HEK293 (cell line): Measurements from ENCODE around the gene CARTPT.
A peak's percentile ranks its signal among the peaks of the same experiment; 100 is the strongest.

Experiments
- CTCF ChIA-PET: fragments of 350-600 bp; formaldehyde crosslinking; extraction: SDS; loops from one replicate; lab custom pipeline; 2021; ENCODE audit warnings: antibody characterized with exemption; lab: Yijun Ruan, JAX
- POLR2A ChIA-PET: fragments of 300-600 bp; formaldehyde crosslinking; extraction: SDS; loops from one replicate; lab custom pipeline; 2020; ENCODE audit warnings: antibody characterized with exemption, inconsistent platforms; lab: Yijun Ruan, JAX
- H3K27ac ChIP-seq: fragments of 200-500 bp; sonication (Bioruptor generic); 2 replicates; pipeline ENCODE4 v1.5.1; 2014; ENCODE audit warnings: low read depth, low read length, control low read depth, inconsistent platforms; ENCODE audit errors: extremely low read depth
- H3K36me3 ChIP-seq, 2 experiments: fragments of 200-500 bp in 1 of 2; sonication (Bioruptor generic) in 1 of 2; 1 replicate in 1 of 2; 2 replicates in 1 of 2; pipeline ENCODE4 v1.5.1; 2014 to 2017; ENCODE audit warnings: inconsistent platforms in 2 of 2, low read length in 2 of 2; ENCODE audit not compliant: control insufficient read depth in 2 of 2, insufficient read depth in 1 of 2
- H3K4me1 ChIP-seq: fragments of 200-500 bp; sonication (Bioruptor generic); 2 replicates; pipeline ENCODE4 v1.5.1; 2014; ENCODE audit warnings: mild to moderate bottlenecking, low read length, inconsistent platforms; ENCODE audit not compliant: control insufficient read depth, insufficient read depth
- H3K4me3 ChIP-seq: 2 replicates; pipeline ENCODE4 v1.5.1; 2011; ENCODE audit warnings: low read depth, mild to moderate bottlenecking, control low read depth, low read length, moderate library complexity
- H3K9me3 ChIP-seq: fragments of 200-500 bp; sonication (Bioruptor generic); 2 replicates; pipeline ENCODE4 v1.5.1; 2014; ENCODE audit warnings: low read depth, low read length, inconsistent platforms; ENCODE audit not compliant: control insufficient read depth, insufficient read depth
- GLIS1 ChIP-seq: fragments of 450-650 bp; formaldehyde crosslinking; IDR thresholded peaks from 2 replicates; pipeline ENCODE4 v1.5.1; 2016; ENCODE audit warnings: missing biosample characterization, missing genetic modification characterization
- HOXA7 ChIP-seq: sonication (generic); formaldehyde crosslinking; IDR thresholded peaks from 2 replicates; pipeline ENCODE4 v1.8.1; 2022; ENCODE audit warnings: missing genetic modification reagents, borderline replicate concordance
- MZF1 ChIP-seq: fragments of 450-650 bp; formaldehyde crosslinking; IDR thresholded peaks from 2 replicates; pipeline ENCODE4 v1.5.1; 2017; ENCODE audit warnings: missing biosample characterization, missing genetic modification characterization, borderline replicate concordance
- SP3 ChIP-seq: fragments of 450-650 bp; formaldehyde crosslinking; IDR thresholded peaks from 2 replicates; pipeline ENCODE4 v1.5.1; 2016; ENCODE audit warnings: missing biosample characterization, missing genetic modification characterization
- YY2 ChIP-seq: fragments of 450-650 bp; formaldehyde crosslinking; IDR thresholded peaks from 2 replicates; pipeline ENCODE4 v1.5.1; 2016; ENCODE audit warnings: missing biosample characterization, missing genetic modification characterization
- ZBTB44 ChIP-seq: fragments of 450-650 bp; IDR thresholded peaks from 2 replicates; pipeline ENCODE4 v1.5.1; 2018; ENCODE audit warnings: missing biosample characterization, mild to moderate bottlenecking, missing genetic modification characterization
- ZBTB48 ChIP-seq: fragments of 450-650 bp; formaldehyde crosslinking; IDR thresholded peaks from 2 replicates; pipeline ENCODE4 v1.5.1; 2016; ENCODE audit warnings: missing biosample characterization, missing genetic modification characterization
- ZFP37 ChIP-seq: fragments of 450-650 bp; formaldehyde crosslinking; IDR thresholded peaks from 2 replicates; pipeline ENCODE4 v1.5.1; 2016; ENCODE audit warnings: missing biosample characterization, missing genetic modification characterization
- ZNF146 ChIP-seq: fragments of 450-650 bp; formaldehyde crosslinking; IDR thresholded peaks from 2 replicates; pipeline ENCODE4 v1.5.1; 2016; ENCODE audit warnings: missing biosample characterization, missing genetic modification characterization
- ZNF148 ChIP-seq: fragments of 450-650 bp; formaldehyde crosslinking; IDR thresholded peaks from 2 replicates; pipeline ENCODE4 v1.5.0; 2017; ENCODE audit warnings: missing biosample characterization, missing genetic modification characterization, borderline replicate concordance
- ZNF175 ChIP-seq: fragments of 450-650 bp; formaldehyde crosslinking; IDR thresholded peaks from 2 replicates; pipeline ENCODE4 v1.5.1; 2016; ENCODE audit warnings: missing biosample characterization, missing genetic modification characterization
- ZNF19 ChIP-seq: fragments of 450-650 bp; formaldehyde crosslinking; IDR thresholded peaks from 2 replicates; pipeline ENCODE4; 2016; ENCODE audit warnings: missing biosample characterization, missing genetic modification characterization, low read depth
- ZNF302 ChIP-seq: fragments of 450-650 bp; formaldehyde crosslinking; IDR thresholded peaks from 2 replicates; pipeline ENCODE4 v1.5.1; 2016; ENCODE audit warnings: missing biosample characterization, missing genetic modification characterization, low read depth
- ZNF335 ChIP-seq: fragments of 450-650 bp; formaldehyde crosslinking; conservative IDR thresholded peaks from 2 replicates; pipeline ENCODE4 v1.5.1; 2016; ENCODE audit warnings: missing biosample characterization, missing genetic modification characterization
- ZNF341 ChIP-seq: fragments of 450-650 bp; formaldehyde crosslinking; IDR thresholded peaks from 2 replicates; pipeline ENCODE4; 2016; ENCODE audit warnings: low read depth, missing biosample characterization, missing genetic modification characterization
- ZNF416 ChIP-seq: fragments of 450-650 bp; formaldehyde crosslinking; IDR thresholded peaks from 2 replicates; pipeline ENCODE4 v1.5.1; 2016; ENCODE audit warnings: missing biosample characterization, missing genetic modification characterization
- ZNF423 ChIP-seq: fragments of 450-650 bp; formaldehyde crosslinking; IDR thresholded peaks from 2 replicates; pipeline ENCODE4 v1.5.1; 2016; ENCODE audit warnings: missing biosample characterization, missing genetic modification characterization
- ZNF488 ChIP-seq: fragments of 450-650 bp; formaldehyde crosslinking; IDR thresholded peaks from 2 replicates; pipeline ENCODE4 v1.5.1; 2016; ENCODE audit warnings: missing biosample characterization, missing genetic modification characterization
- ZNF548 ChIP-seq: fragments of 450-650 bp; formaldehyde crosslinking; IDR thresholded peaks from 2 replicates; pipeline ENCODE4 v1.5.1; 2016; ENCODE audit warnings: missing biosample characterization, missing genetic modification characterization
- ZNF624 ChIP-seq: fragments of 450-650 bp; formaldehyde crosslinking; IDR thresholded peaks from 2 replicates; pipeline ENCODE4 v1.5.1; 2017; ENCODE audit warnings: missing biosample characterization, missing genetic modification characterization
- ZNF629 ChIP-seq: fragments of 450-650 bp; formaldehyde crosslinking; IDR thresholded peaks from 2 replicates; pipeline ENCODE4 v1.5.1; 2017; ENCODE audit warnings: missing biosample characterization, missing genetic modification characterization
- ZNF677 ChIP-seq: fragments of 450-650 bp; IDR thresholded peaks from 2 replicates; pipeline ENCODE4 v1.5.0; 2018; ENCODE audit warnings: missing biosample characterization, mild to moderate bottlenecking, missing genetic modification characterization, moderate library complexity
- ZNF707 ChIP-seq: fragments of 450-650 bp; formaldehyde crosslinking; IDR thresholded peaks from 2 replicates; pipeline ENCODE4 v1.5.1; 2016; ENCODE audit warnings: missing biosample characterization, missing genetic modification characterization
- ZNF843 ChIP-seq: fragments of 450-650 bp; formaldehyde crosslinking; IDR thresholded peaks from 2 replicates; pipeline ENCODE4 v1.5.1; 2016; ENCODE audit warnings: missing biosample characterization, missing genetic modification characterization
- TF ChIP-seq, protein P1 (sequence below): fragments of 450-650 bp; formaldehyde crosslinking; IDR thresholded peaks from 2 replicates; pipeline ENCODE4 v1.5.1; 2016; ENCODE audit warnings: missing biosample characterization, missing genetic modification characterization
- TF ChIP-seq, protein P2 (sequence below): fragments of 450-650 bp; formaldehyde crosslinking; IDR thresholded peaks from 2 replicates; pipeline ENCODE4 v1.5.1; 2017; ENCODE audit warnings: missing biosample characterization, missing genetic modification characterization

CARTPT gene

DNA sequence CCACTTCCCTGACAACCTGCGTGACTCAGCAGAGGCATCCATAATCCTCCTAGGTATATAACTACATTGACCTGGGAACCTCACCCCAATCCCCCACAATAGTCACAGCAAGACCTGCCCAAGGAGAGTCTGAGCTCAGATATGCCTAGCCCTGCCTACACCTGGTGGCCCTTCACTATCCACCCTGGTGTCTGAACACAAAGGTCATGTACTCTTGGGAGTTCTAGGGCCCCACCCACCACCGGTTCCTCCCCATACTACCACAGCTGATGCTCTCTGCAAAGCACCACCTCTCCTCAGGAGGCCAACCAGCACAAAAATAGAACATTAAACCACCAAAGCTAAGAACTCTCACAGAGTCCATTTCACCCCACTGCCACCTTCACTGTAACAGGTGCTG is 34.8 kb upstream of the CARTPT start:
- CTCF ChIA-PET, result interaction anchor here (0.6 to 1.5 kb wide), 3 partner anchors 13 to 125 kb away, joined by 3 to 6 read pairs (median 5); no protein-coding TSS in a partner anchor

DNA sequence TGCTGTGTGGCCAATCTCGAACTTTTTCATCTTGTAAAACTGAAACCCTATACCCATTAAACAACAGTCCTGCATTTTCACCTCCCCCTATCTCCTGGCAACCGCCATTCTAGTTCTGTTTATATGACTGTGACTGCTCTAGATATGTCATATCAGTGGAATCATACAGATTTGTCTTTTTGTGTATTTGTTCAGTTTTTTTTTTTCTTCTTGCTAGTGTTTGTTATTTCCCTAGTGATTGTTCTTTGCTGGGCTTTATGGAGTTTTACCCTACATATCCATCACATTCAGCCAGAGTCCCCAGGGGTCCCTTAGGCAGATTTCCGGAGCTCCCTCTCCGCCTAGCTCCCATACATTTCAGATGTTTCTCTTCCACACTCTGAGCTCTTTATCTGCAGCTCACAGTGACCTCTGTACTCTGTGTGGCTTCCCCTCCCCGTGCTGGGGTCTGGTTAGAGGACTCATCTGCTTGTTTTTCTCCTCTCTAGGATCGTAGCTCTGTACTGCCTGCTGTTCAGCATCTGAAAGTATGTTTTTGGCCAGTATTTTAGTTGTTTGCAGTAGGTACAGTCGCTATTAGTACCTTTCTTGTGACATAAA is 25.1 kb upstream of the CARTPT start:
- peak overlapping the region; percentile 43 for H3K27ac ChIP-seq
- CTCF ChIA-PET, result interaction anchor here (0.6 to 1.4 kb wide), 4 partner anchors 11 to 218 kb away, joined by 3 to 4 read pairs (median 4); no protein-coding TSS in a partner anchor
- peak; percentile 55; the same call in 1 of the 2 replicates for TF ChIP-seq ZNF843 (tag by site-specific recombination)
- TF ChIP-seq ZNF148 (tag by site-specific recombination), result no peak
- no peak for TF ChIP-seq ZNF416 (tag by site-specific recombination)
- peak; percentile 77 for TF ChIP-seq ZNF335 (tag by site-specific recombination)
- TF ChIP-seq ZNF302 (tag by site-specific recombination), result no peak
- no peak for TF ChIP-seq ZNF707
- peak; percentile 43; the same call in 1 of the 2 replicates for TF ChIP-seq ZNF341
- TF ChIP-seq MZF1 (tag by site-specific recombination), result peak; percentile 70
- no peak; the same call in 1 of the 2 replicates for TF ChIP-seq ZNF423 (tag by site-specific recombination)
- no peak for TF ChIP-seq ZNF629 (tag by site-specific recombination)
- TF ChIP-seq ZBTB44 (tag by site-specific recombination), result peak; percentile 42; the same call in 1 of the 2 replicates
- no peak for TF ChIP-seq ZNF175 (tag by site-specific recombination)
- TF ChIP-seq ZNF19 (tag by site-specific recombination), result no peak
- TF ChIP-seq, protein P1, sequence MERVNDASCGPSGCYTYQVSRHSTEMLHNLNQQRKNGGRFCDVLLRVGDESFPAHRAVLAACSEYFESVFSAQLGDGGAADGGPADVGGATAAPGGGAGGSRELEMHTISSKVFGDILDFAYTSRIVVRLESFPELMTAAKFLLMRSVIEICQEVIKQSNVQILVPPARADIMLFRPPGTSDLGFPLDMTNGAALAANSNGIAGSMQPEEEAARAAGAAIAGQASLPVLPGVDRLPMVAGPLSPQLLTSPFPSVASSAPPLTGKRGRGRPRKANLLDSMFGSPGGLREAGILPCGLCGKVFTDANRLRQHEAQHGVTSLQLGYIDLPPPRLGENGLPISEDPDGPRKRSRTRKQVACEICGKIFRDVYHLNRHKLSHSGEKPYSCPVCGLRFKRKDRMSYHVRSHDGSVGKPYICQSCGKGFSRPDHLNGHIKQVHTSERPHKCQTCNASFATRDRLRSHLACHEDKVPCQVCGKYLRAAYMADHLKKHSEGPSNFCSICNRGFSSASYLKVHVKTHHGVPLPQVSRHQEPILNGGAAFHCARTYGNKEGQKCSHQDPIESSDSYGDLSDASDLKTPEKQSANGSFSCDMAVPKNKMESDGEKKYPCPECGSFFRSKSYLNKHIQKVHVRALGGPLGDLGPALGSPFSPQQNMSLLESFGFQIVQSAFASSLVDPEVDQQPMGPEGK (tag by site-specific recombination), result peak; percentile 30; the same call in 1 of the 2 replicates
- no peak for TF ChIP-seq ZNF146
- no peak for TF ChIP-seq YY2 (tag by site-specific recombination)
- TF ChIP-seq ZNF548 (tag by site-specific recombination), result no peak
- no peak for TF ChIP-seq ZNF488 (tag by site-specific recombination)
- TF ChIP-seq ZBTB48 (tag by site-specific recombination), result peak; percentile 91
- TF ChIP-seq GLIS1 (tag by site-specific recombination), result peak; percentile 52; the same call in 1 of the 2 replicates
- no peak for TF ChIP-seq ZNF624 (tag by site-specific recombination)
- TF ChIP-seq ZFP37 (tag by site-specific recombination), result no peak
- no peak for TF ChIP-seq ZNF677
- TF ChIP-seq, protein P2, sequence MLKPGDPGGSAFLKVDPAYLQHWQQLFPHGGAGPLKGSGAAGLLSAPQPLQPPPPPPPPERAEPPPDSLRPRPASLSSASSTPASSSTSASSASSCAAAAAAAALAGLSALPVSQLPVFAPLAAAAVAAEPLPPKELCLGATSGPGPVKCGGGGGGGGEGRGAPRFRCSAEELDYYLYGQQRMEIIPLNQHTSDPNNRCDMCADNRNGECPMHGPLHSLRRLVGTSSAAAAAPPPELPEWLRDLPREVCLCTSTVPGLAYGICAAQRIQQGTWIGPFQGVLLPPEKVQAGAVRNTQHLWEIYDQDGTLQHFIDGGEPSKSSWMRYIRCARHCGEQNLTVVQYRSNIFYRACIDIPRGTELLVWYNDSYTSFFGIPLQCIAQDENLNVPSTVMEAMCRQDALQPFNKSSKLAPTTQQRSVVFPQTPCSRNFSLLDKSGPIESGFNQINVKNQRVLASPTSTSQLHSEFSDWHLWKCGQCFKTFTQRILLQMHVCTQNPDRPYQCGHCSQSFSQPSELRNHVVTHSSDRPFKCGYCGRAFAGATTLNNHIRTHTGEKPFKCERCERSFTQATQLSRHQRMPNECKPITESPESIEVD (tag by site-specific recombination), result peak; percentile 96
- TF ChIP-seq SP3 (tag by site-specific recombination), result no peak
- no peak for TF ChIP-seq HOXA7 (CRISPR knock-in tag)

More for the DNA sequence above, 34.8 kb upstream of the CARTPT start:
- no peak for TF ChIP-seq MZF1 (tag by site-specific recombination)
- no peak overlapping the region for H3K27ac ChIP-seq
- no peaks in the 10 kb centered on the region for H3K4me1 ChIP-seq
- no peak overlapping the region for H3K4me3 ChIP-seq
- POLR2A ChIA-PET, result no interaction called here
- no peaks in the 10 kb centered on the region for H3K36me3 ChIP-seq
- H3K9me3 ChIP-seq, result no peaks in the 10 kb centered on the region

More for the DNA sequence above, 25.1 kb upstream of the CARTPT start:
- H3K4me3 ChIP-seq, result no peak overlapping the region
- peaks cover 11% of the 10 kb centered on the region for H3K4me1 ChIP-seq
- H3K9me3 ChIP-seq, result no peaks in the 10 kb centered on the region
- POLR2A ChIA-PET, result no interaction called here
- no peaks in the 10 kb centered on the region for H3K36me3 ChIP-seq
